Measurements from ENCODE around the gene ATP10B. TPM values are rescaled to one million over a fixed set of nuclear protein-coding genes. Genes with fewer than 3 reads are reported as not detected.

Gene ATP10B
- total RNA-seq, 1 experiment from 2014 or later = 0.11 TPM

DNA sequence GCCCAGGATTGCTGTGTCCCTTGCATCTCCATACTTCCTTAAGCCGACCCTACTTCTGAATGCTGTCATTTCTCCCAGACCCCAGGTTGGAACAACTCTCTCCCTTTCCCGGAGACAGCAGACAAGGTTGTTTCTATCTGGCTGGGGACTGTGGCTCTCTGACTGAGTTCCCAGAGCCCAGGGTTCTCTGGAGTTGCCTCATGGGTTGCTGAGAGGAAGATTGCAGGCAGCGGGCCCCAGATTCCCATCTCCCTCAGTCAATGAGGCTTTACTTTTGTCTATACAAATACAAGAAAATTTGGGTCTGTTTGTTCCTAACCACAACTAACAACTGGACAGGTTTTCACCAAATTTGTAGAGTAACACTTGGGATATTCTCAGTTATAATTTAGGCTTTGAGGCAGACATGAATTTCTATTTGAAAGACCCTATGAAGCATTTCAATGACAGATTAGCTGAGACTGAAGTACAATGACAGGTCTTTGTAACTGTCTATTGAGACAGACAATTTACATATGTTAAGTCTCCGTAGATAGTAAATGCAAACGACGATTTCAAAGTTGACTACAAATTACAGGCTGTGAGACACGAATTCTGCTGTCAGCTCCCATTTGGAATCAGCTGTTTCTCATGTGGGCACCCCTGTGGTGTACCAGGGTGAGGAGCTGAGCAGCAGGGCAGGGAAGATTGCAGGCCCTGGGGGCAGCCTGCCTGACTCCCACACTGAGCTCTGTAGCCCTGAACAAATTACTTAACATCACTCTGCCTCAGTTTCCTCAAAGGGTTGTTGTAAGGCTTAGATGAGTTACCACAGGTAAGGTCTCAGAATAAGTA lies 107.5 kb downstream of the ATP10B start (continued):
- TF ChIP-seq, protein P1, sequence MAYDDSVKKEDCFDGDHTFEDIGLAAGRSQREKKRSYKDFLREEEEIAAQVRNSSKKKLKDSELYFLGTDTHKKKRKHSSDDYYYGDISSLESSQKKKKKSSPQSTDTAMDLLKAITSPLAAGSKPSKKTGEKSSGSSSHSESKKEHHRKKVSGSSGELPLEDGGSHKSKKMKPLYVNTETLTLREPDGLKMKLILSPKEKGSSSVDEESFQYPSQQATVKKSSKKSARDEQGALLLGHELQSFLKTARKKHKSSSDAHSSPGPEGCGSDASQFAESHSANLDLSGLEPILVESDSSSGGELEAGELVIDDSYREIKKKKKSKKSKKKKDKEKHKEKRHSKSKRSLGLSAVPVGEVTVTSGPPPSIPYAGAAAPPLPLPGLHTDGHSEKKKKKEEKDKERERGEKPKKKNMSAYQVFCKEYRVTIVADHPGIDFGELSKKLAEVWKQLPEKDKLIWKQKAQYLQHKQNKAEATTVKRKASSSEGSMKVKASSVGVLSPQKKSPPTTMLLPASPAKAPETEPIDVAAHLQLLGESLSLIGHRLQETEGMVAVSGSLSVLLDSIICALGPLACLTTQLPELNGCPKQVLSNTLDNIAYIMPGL (CRISPR knock-in tag; IDR thresholded peaks at IDR 0.05) = no peak
- no peak for TF ChIP-seq NFATC4 (CRISPR knock-in tag; IDR thresholded peaks at IDR 0.05)
- TF ChIP-seq, protein P2, sequence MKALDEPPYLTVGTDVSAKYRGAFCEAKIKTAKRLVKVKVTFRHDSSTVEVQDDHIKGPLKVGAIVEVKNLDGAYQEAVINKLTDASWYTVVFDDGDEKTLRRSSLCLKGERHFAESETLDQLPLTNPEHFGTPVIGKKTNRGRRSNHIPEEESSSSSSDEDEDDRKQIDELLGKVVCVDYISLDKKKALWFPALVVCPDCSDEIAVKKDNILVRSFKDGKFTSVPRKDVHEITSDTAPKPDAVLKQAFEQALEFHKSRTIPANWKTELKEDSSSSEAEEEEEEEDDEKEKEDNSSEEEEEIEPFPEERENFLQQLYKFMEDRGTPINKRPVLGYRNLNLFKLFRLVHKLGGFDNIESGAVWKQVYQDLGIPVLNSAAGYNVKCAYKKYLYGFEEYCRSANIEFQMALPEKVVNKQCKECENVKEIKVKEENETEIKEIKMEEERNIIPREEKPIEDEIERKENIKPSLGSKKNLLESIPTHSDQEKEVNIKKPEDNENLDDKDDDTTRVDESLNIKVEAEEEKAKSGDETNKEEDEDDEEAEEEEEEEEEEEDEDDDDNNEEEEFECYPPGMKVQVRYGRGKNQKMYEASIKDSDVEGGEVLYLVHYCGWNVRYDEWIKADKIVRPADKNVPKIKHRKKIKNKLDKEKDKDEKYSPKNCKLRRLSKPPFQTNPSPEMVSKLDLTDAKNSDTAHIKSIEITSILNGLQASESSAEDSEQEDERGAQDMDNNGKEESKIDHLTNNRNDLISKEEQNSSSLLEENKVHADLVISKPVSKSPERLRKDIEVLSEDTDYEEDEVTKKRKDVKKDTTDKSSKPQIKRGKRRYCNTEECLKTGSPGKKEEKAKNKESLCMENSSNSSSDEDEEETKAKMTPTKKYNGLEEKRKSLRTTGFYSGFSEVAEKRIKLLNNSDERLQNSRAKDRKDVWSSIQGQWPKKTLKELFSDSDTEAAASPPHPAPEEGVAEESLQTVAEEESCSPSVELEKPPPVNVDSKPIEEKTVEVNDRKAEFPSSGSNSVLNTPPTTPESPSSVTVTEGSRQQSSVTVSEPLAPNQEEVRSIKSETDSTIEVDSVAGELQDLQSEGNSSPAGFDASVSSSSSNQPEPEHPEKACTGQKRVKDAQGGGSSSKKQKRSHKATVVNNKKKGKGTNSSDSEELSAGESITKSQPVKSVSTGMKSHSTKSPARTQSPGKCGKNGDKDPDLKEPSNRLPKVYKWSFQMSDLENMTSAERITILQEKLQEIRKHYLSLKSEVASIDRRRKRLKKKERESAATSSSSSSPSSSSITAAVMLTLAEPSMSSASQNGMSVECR (CRISPR knock-in tag; IDR thresholded peaks at IDR 0.05; ENCODE audit: borderline replicate concordance) = no peak

DNA sequence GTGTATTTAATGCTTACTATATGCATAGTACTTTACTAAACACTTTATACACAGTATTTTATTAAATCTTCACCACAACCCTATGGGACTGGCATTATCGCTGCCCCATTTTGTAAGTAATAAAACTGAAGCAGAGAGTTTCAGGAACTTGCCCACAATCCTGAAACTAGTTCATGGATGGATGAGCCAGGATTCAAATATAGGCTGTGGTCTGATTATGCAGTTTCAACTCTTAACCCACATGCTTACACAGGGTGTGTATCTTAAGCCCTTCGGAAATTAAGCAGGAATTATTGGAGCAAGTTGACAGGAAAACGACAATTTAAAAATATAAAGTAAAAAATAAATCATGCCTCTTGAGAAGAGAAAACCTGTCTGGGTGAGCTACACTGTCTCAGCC lies 109.0 kb downstream of the ATP10B start:
- ATAC-seq = no peak
- Mint-ChIP-seq H3K9me3 (no peaks in the 10 kb centered on the region), H3K36me3 (no peaks in the 10 kb centered on the region), H3K27me3 (ENCODE audit: low read depth) (no peaks in the 10 kb centered on the region), H3K4me3 (no peak overlapping the region), H3K27ac (no peak overlapping the region), H3K4me1 (peaks cover 15% of the 10 kb centered on the region)
- CTCF ChIA-PET = no interaction called here
- DNase-seq (ENCODE audit: low spot score) = no peak
- TF ChIP-seq, protein P3, sequence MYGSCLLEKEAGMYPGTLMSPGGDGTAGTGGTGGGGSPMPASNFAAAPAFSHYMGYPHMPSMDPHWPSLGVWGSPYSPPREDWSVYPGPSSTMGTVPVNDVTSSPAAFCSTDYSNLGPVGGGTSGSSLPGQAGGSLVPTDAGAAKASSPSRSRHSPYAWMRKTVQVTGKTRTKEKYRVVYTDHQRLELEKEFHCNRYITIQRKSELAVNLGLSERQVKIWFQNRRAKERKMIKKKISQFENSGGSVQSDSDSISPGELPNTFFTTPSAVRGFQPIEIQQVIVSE (CRISPR knock-in tag; IDR thresholded peaks at IDR 0.05; ENCODE audit: borderline replicate concordance) = no peak
- POLR2A ChIA-PET = no interaction called here

DNA sequence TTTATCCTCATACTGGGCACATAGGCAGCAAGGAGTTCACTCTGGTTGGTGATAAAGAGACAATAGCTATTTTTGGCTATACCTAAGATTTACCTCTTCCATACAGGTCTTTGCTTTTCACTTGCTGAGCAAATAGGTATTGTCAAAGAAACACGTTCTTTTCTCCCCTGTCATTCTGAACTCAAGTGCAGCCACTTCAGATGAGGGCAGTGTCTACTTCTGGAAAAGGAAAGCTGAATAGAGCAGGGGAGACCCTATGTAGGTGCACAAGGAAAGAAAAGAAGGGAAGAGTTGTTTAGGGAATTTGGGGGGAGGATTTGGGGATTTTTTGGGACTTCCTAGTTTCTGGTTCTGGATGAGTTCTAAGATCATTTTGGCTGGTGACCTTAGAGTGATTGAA lies 109.6 kb downstream of the ATP10B start:
- POLR2A ChIA-PET = no interaction called here
- H3K4me1 Mint-ChIP-seq = peaks cover 14% of the 10 kb centered on the region
- CTCF ChIA-PET = no interaction called here
- ATAC-seq (no peak), DNase-seq (ENCODE audit: low spot score) (no peak)
- no peak overlapping the region for H3K27ac Mint-ChIP-seq
- H3K4me3 Mint-ChIP-seq = no peak overlapping the region
- no peaks in the 10 kb centered on the region for H3K9me3 Mint-ChIP-seq
- H3K36me3 Mint-ChIP-seq = no peaks in the 10 kb centered on the region
- H3K27me3 Mint-ChIP-seq (ENCODE audit: low read depth) = no peaks in the 10 kb centered on the region
- TF ChIP-seq, protein P1 (CRISPR knock-in tag; IDR thresholded peaks at IDR 0.05) = no peak
- TF ChIP-seq TEAD4 (CRISPR knock-in tag; IDR thresholded peaks at IDR 0.05) (no peak), RELA (CRISPR knock-in tag; IDR thresholded peaks at IDR 0.05; ENCODE audit: borderline replicate concordance) (no peak), TP53 (CRISPR knock-in tag; IDR thresholded peaks at IDR 0.05) (no peak), ELF4 (CRISPR knock-in tag; IDR thresholded peaks at IDR 0.05; ENCODE audit: low read depth) (no peak), NFE2L1 (CRISPR knock-in tag; IDR thresholded peaks at IDR 0.05) (no peak), SMAD3 (CRISPR knock-in tag; IDR thresholded peaks at IDR 0.05; ENCODE audit: borderline replicate concordance) (no peak), NR2C2 (CRISPR knock-in tag; IDR thresholded peaks at IDR 0.05) (no peak), MXD4 (CRISPR knock-in tag; IDR thresholded peaks at IDR 0.05; ENCODE audit: borderline replicate concordance) (no peak), NFYB (CRISPR knock-in tag; conservative IDR thresholded peaks at IDR 0.05; ENCODE audit: low read depth) (no peak), ZNF263 (CRISPR knock-in tag; IDR thresholded peaks at IDR 0.05; ENCODE audit: low read depth) (no peak)
- TF ChIP-seq, protein P4, sequence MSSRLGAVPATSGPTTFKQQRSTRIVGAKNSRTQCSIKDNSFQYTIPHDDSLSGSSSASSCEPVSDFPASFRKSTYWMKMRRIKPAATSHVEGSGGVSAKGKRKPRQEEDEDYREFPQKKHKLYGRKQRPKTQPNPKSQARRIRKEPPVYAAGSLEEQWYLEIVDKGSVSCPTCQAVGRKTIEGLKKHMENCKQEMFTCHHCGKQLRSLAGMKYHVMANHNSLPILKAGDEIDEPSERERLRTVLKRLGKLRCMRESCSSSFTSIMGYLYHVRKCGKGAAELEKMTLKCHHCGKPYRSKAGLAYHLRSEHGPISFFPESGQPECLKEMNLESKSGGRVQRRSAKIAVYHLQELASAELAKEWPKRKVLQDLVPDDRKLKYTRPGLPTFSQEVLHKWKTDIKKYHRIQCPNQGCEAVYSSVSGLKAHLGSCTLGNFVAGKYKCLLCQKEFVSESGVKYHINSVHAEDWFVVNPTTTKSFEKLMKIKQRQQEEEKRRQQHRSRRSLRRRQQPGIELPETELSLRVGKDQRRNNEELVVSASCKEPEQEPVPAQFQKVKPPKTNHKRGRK (CRISPR knock-in tag; IDR thresholded peaks at IDR 0.05; ENCODE audit: borderline replicate concordance) = no peak
- TF ChIP-seq, protein P5, sequence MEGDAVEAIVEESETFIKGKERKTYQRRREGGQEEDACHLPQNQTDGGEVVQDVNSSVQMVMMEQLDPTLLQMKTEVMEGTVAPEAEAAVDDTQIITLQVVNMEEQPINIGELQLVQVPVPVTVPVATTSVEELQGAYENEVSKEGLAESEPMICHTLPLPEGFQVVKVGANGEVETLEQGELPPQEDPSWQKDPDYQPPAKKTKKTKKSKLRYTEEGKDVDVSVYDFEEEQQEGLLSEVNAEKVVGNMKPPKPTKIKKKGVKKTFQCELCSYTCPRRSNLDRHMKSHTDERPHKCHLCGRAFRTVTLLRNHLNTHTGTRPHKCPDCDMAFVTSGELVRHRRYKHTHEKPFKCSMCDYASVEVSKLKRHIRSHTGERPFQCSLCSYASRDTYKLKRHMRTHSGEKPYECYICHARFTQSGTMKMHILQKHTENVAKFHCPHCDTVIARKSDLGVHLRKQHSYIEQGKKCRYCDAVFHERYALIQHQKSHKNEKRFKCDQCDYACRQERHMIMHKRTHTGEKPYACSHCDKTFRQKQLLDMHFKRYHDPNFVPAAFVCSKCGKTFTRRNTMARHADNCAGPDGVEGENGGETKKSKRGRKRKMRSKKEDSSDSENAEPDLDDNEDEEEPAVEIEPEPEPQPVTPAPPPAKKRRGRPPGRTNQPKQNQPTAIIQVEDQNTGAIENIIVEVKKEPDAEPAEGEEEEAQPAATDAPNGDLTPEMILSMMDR (IDR thresholded peaks at IDR 0.05) = no peak

All from WTC11 (cell line).